Ishikawa (cell line): Measurements from ENCODE around the gene GSAP.

Source experiments
- CEBPB ChIP-seq: IDR thresholded peaks from 2 replicates; pipeline ENCODE4 v1.6.1; 2012
- CREB1 ChIP-seq: IDR thresholded peaks from 2 replicates; pipeline ENCODE4 v1.6.1; 2012; ENCODE audit warnings: low read depth
- EGR1 ChIP-seq: IDR thresholded peaks from 2 replicates; pipeline ENCODE4 v1.6.1; 2012
- EP300 ChIP-seq: IDR thresholded peaks from 2 replicates; pipeline ENCODE4 v1.6.1; 2012; ENCODE audit warnings: borderline replicate concordance
- FOXM1 ChIP-seq: IDR thresholded peaks from 2 replicates; pipeline ENCODE4 v1.6.1; 2012; ENCODE audit warnings: low read depth, borderline replicate concordance
- MAX ChIP-seq: IDR thresholded peaks from 2 replicates; pipeline ENCODE4 v1.6.1; 2012
- NFIC ChIP-seq: IDR thresholded peaks from 2 replicates; pipeline ENCODE4 v1.6.1; 2012
- RAD21 ChIP-seq: IDR thresholded peaks from 2 replicates; pipeline ENCODE4 v1.6.1; 2012; ENCODE audit warnings: low read depth
- REST ChIP-seq: IDR thresholded peaks from 2 replicates; pipeline ENCODE4 v1.6.1; 2012; ENCODE audit warnings: low read depth, mild to moderate bottlenecking
- TAF1 ChIP-seq: IDR thresholded peaks from 2 replicates; pipeline ENCODE4 v1.6.1; 2012; ENCODE audit warnings: low read depth, mild to moderate bottlenecking
- TCF12 ChIP-seq: IDR thresholded peaks from 2 replicates; pipeline ENCODE4 v1.6.1; 2012; ENCODE audit warnings: low read depth
- TEAD4 ChIP-seq: IDR thresholded peaks from 2 replicates; pipeline ENCODE4 v1.6.1; 2012
- USF1 ChIP-seq: IDR thresholded peaks from 2 replicates; pipeline ENCODE4 v1.6.1; 2012
- YY1 ChIP-seq: IDR thresholded peaks from 2 replicates; pipeline ENCODE4 v1.6.1; 2012; ENCODE audit warnings: low read depth
- ZBTB7A ChIP-seq: IDR thresholded peaks from 2 replicates; pipeline ENCODE4 v1.6.1; 2012; ENCODE audit warnings: low read depth

GSAP gene

GRCh38 chr7:77426521-77427051 is 10.4 kb upstream of the GSAP start:
- TF ChIP-seq CEBPB (no peak), MAX (no peak), YY1 (no peak)

- TF ChIP-seq NFIC (no peak), EP300 (no peak), YY1 (no peak), CREB1 (no peak), RAD21 (no peak), TEAD4 (no peak), EGR1 (no peak), ZBTB7A (no peak), FOXM1 (no peak), TCF12 (no peak), MAX (no peak), TAF1 (no peak), USF1 (no peak), REST (no peak), CEBPB (no peak)
Measured at GRCh38 chr7:77426052-77426404, 9.9 kb upstream of the GSAP start.

- TF ChIP-seq TCF12 (no peak), TEAD4 (no peak), YY1 (no peak), ZBTB7A (no peak), NFIC (no peak), MAX (no peak), RAD21 (no peak), EP300 (no peak), USF1 (no peak), CEBPB (no peak), FOXM1 (no peak)
Measured at GRCh38 chr7:77425101-77426051, 9.2 kb upstream of the GSAP start.

GRCh38 chr7:77422500-77422899 is 6.4 kb upstream of the GSAP start:
- TF ChIP-seq ZBTB7A (no peak), REST (no peak), TCF12 (no peak), EGR1 (no peak), TAF1 (no peak), RAD21 (no peak), TEAD4 (no peak), MAX (no peak), NFIC (no peak), YY1 (no peak), CEBPB (no peak), EP300 (no peak), USF1 (no peak), FOXM1 (no peak), CREB1 (no peak)
